Mesenteric fat pad (tissue), 1 donor: Measurements from ENCODE around the gene LIMS2. TPM values are rescaled to one million over a fixed set of nuclear protein-coding genes. Genes with fewer than 3 reads are reported as not detected.

ENCODE experiments used
- DNase-seq: peaks from one replicate; pipeline ENCODE4 v3.0.0-alpha.2; 2020; ENCODE audit warnings: low spot score
- total RNA-seq: library from RNA; stranded (reverse); fragmentation: NEBNext Ultra II Directional; extraction: Animal tissue kit (Norgen Biotek cat#: 25700); gene quantifications from one replicate; pipeline ENCODE4 v1.2.1, GENCODE V29; 2021
- donor health status: DM: yes; HTN: yes; CAD: no.

Gene LIMS2
- total RNA-seq, 1 donor from 2014 or later: 70.6 TPM

DNA sequence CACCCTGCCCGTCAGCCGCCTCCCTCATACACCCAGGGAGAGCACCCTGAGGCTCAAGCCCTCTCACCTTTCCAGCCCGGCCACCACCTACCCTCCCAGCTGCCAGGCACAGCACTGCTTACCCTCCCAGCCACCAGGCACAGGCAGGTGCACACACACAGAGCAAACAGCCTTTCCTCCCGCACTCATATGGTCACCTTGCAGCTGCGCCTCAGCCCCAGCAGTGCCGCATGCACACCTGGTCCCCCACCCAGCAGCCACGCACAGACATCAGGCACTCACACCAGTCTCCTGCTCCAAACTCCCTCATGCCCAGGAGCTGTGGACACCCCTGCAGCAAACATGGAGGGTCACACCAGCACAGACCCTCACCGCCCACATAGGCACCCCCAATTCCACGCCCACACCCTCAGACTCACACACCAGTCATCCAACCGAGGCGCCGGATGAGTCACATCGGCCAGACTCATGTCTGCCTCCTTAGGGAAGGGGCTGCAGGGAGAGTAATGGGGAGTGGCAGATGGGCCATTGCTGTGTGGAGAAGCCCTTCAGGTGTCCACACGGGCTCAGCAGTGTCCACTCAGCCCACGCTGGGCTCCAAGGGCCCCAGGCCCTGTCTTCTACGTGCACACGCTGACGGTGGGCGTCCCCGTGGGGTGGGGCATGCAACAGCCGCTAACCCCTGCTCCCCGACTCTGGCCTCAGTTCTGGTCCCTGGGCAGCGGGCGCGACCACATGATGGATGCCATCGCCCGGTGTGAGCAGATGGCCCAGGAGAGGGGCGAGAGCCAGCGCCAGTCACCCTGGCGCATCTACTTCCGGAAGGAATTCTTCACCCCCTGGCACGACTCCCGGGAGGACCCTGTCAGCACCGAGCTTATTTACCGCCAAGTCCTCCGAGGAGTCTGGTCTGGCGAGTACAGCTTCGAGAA lies 51.7 kb downstream of the LIMS2 start:
- peak; percentile 87 for DNase-seq

- peak; percentile 77 for DNase-seq
Measured at GRCh38 chr2:127622561-127623387, 52.6 kb downstream of the LIMS2 start.

DNA sequence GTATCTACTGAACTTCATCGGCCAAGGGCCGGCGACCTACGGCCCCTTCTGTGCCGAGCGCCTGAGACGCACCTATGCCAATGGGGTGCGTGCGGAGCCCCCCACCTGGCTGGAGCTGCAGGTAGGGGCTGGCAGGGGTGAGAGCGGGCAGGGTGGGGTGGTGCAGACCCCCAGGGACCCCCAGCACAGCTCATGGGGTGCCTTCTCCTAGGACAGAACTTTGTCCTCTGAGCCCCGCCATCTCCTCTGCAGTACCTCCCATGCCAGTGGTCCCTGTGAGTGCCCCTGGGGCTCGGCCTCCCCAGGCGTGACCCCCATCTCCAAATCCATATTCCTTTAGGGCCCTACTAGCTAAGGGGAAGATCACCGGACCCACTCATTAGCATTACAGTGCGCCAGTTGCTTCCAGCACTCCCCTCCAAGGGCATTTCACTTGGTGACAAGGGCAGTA lies 53.3 kb downstream of the LIMS2 start:
- DNase-seq: peak; percentile 84

DNA sequence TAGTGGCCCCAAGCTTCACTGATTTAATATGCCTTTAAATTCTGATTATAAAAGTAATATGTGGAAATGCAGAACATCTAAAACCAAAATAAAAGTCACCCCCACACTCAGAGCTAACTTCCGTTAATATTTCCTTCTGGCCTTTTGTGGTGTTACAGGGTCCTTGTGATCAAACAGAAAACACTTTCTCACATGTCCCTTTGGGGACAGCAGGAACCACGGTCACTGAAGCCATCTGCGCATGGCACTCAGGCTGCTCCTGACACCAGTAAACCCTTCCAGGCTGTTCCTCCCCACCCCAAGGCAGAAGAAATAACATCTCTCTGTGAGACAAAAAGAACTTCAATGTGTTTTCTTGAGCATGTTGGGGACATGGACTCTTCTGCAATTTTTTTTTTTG lies 54.5 kb downstream of the LIMS2 start:
- no peak for DNase-seq

DNA sequence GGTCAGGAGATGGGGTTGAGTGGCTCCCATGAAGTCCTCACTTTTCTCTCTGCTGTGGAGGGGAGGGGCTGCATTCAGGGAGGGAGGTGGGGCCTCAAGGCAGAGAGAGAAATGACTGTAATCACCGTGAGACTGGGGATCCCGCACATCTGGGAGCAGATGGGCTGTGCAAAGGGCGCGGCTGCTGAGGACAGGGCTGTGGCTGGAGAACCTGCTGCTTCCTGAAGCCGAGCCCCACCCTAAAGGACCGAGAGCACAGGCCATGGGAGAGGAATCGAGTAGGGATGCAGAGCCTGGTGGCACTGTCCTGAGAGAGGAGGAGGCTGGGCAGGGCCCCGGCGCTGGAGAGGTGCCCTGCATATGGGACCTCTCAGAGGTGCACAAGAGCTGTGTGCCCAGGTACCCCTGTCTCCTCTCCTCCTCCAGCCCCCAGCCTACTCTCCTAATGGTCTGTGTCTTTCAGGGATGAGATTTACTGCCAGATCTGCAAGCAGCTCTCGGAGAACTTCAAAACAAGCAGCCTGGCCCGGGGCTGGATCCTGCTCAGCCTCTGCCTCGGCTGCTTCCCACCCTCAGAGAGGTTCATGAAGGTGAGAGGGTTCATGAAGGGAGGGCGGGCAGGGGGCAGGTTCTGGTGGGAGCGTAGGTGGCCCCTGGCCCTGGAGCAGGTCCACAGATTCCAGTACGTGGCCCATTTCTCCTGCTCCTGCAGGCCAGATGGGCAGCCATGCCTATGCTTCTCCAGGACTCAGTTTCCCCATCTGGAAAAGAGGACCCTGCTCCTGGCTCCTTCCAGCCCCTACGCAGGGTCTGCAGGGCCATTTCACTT lies 55.2 kb downstream of the LIMS2 start:
- peak; percentile 73 for DNase-seq

DNA sequence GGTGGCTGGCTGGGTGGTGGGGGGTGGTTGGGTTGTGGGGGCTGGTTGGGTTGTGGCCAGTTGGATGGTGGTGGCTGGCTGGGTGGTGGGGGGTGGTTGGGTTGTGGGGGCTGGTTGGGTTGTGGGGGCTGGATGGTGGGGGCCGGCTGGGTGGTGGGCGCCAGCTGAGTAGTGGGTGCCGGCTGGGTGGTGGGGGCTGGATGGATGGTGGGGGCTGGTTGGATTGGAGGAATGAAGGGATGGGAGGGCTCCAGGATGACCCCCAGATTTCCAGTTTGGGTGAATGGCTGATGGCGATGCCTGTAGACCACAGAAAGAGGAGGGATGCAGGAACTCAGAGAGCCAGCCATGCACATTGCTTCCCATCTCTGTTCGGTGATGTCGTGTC lies 56.1 kb downstream of the LIMS2 start:
- no peak for DNase-seq

- DNase-seq: no peak
Measured at GRCh38 chr2:127618551-127619202, 56.7 kb downstream of the LIMS2 start.

DNA sequence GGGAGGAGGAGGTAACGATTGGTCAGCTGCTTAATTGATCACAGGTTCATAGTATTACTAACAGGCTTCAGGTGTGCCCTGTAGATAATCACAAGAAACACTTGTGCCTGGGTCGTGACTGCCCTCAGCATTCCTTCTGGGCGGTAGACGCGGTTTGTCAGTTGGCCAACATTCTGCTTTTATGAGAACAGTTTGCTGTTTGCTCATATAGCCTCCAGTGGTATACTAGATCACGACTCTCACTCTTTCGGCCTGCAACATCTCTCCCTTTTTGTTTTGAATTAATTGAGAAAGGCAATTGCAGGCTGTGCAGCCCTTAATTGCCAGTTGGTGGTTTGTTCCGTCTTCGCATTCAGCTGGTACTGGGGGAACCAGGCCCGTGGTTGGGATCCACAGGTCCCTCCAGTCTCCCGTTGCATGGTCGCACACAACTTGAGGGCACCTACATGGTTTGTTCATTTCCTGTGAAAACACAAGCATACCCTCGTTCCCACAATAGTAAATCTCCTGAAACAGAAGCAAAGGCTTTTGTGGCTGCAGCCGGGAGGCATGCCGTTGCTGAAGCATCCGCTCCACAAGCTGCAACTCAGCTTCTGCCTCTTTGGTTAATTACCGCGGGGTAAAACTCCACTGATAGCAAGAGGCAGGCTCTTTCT lies 59.7 kb downstream of the LIMS2 start:
- peak; percentile 43 for DNase-seq

DNA sequence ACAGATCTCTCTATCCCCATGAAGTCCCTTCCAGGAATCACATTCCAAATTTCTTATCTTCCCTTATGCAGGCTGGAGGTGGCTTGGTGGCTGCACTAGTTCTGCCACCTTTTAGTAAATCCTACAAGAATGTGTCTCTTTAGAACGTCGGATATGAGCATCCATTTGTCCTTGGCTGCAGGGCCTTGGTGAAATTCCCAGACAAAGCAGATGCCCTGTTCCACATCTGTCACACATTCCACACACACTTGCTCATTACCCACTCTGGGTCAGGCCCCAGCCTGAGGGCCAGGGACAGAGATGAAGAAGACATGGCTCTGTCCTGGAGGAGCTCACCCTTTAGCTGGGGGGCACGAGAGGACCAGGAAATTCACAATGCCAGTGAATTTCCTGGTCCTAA lies 60.6 kb downstream of the LIMS2 start:
- peak; percentile 49 for DNase-seq

DNA sequence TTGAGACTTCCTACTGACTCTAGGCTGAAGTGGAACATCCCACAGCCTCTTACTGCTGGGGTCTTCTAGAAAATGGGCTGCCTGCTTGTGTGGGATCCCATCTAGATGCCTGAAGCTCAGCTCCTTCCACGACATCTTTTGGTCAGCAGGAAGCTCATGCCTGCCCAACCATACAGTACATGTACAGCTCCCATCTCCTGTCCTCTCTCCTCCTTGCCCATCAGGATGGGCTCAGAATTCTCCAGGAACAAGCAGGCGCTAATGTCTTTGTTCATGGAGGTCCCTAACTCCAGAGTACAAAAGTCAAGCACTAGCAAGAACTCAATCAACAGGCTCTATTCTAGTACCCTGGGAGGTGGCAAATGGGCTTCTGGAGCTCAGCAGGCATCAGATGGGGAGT lies 61.1 kb downstream of the LIMS2 start:
- peak; percentile 12 for DNase-seq

GRCh38 chr2:127612111-127612822 lies 63.1 kb downstream of the LIMS2 start:
- peak; percentile 62 for DNase-seq

DNA sequence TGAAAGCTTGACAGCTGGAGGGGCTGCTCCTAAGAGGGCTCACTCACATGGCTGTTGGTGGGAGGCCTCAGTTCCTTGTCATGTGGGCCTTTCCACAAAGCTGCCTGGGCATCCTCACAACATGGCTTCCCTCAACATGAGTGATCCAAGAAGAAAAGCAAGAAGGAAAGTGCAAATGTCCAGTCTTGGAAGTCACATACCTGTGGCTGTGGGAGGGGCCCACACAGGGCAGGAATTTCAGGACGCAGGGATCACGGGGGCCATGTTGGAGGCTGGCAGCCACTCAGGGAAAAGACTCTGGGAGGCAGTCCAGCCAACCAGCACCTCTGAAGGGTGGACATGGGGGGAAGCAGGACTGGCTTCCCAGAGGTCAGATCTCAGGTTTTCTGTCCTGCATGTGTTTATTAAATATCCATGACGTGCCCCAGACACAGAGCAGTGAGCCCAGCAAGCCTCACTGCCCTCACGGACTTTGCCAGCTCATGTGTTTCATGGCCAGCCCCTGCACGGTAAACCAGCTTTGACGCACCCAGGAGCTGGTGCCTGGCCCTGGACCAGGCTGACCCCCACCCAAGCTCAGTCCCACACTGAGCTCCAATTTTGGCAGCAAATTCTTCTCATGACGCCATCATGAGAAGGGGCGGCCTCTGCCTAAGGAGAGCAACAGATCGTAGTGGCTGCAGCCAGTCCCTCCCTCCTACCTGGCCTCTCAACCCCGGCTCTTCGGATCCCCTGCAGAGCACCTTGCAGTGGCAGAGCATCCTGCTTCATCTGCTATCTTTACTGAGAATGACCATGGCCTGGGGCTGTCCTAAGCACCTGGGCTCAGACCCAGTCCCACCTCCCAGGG lies 64.0 kb downstream of the LIMS2 start:
- DNase-seq: peak; percentile 78

DNA sequence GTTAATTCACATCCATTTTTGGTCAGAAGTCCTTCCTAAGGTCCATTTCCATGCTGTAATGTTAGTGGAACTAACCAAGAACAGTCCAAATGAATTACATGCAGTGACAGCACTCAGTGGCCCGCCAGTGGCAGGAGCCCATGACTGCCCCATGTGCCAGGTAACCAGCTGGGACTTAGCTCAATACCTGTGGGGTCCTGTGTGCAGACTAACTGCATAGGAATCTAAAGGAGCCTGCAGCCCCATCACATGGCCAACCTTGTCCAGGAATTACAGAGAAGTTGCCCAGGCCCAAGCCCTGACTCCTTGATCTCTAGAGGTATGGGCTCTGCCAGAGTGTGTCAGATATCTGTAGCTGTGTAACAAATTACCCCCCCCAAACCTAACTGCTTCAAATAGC lies 64.8 kb downstream of the LIMS2 start:
- peak; percentile 64 for DNase-seq

DNA sequence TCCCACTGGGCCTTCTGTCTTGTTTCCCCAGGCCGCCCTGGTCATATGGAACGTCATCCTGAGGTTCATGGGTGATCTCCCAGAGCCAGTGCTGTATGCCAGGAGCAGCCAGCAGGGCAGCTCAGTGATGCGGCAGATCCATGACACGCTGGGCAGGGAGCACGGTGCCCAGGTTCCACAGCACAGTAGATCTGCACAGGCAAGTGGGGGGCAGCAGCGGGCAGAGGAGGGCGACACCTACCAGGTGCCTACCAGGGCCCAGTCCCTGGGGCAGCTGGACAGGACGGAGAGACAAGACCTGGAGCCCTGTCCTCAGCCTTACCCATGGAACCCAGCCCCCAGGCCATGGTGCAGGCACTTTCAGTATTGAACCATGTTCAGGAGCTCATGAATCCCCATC lies 65.5 kb downstream of the LIMS2 start:
- DNase-seq: peak; percentile 77

DNA sequence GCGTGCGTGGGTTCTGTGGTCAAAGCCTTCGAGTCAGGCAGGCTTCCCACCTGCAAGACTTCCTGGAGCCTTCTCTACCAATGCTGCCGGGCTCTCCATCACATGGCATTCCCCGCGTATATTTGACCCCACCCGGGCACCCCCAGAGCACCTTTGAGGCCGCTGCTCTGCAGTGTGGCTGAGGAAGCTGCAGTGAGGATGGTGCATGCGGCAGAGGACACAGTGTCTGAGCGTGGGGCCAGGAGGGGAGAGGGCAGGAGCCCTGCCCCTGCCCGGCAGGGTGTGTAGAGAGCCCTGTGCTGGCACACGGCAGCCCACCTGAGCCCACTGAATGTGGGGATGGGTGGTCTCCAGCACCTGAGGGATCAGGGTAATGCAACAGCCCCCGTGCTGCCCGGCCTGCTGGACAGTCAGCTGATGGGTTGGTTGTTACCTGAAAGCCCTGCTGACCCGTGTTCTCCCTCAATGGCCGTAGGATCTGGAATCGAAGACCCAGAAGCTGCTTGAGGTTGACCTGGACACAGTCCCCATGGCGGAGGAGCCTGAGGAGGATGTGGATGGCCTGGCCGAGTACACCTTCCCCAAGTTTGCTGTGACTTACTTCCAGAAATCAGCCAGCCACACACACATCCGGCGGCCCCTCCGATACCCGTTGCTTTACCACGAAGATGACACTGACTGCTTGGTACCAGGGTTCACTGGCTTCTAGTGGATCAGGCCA lies 66.1 kb downstream of the LIMS2 start:
- DNase-seq: peak; percentile 79

DNA sequence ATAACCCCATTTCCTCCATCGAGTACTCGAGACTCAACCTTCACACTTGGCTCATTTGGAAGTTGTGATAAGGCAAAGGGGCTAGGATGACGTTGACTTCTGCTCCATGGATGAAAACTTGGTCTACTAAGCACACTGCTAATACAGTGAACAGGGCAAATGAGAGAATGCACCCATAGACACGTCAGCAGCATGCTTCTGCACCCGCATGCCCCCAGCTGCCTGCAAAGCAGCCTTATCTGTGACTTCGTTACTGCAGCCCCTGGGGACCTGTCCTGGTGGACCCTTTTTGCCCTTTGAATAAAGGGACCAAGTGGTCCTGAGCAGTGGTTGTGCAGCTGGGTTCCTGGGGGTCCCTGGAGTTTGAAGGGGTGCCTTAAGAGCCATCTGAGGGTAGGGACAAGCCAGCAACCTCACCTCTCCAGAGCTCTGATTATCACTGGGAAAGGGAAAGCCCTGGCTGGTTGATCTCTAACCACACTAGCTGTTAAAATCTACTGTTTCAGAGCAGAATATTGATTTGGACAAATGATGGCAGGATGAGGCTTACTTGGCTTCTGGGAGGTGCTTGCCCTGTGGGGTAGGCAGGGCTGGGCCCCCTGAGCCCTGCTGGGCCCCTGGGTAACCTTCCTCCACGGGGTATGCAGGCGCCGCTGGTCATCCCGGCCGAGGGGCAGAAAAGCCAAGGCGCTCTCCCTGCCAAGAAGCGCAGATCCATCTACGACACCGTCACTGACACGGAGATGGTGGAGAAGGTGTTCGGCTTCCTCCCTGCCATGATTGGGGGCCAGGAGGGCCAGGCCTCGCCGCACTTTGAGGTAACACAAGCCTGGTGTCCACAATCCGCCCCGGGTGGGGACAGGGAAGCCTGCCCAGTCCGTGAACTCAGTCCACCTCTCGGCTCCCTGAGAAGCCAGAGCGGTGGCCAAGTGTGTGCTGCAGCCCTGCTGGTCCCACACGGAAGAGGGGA lies 67.0 kb downstream of the LIMS2 start:
- peak; percentile 60 for DNase-seq
